Activated CD4-positive, alpha-beta T cell treated with anti-CD3 and anti-CD28 coated beads for 36 hours (primary cell): ENCODE results near the gene NHS. TPM values are rescaled to one million over a fixed set of nuclear protein-coding genes. Genes with fewer than 3 reads are reported as not detected.

Source experiments
- ATAC-seq: fragments of 200-7000 bp; cut with Tn5 transposase; one replicate; pipeline ENCODE4 v1.10.0; 2021; ENCODE audit warnings: mild to moderate bottlenecking, moderate library complexity
- CTCF ChIA-PET: fragments of 350-600 bp; sonication (Branson Sonifier 250); formaldehyde crosslinking; loops from one replicate; lab custom pipeline; 2021; ENCODE audit warnings: antibody characterized with exemption; lab: Charles Lee
- POLR2A ChIA-PET: fragments of 350-600 bp; sonication (Branson Sonifier 250); formaldehyde crosslinking; loops from one replicate; lab custom pipeline; 2021; ENCODE audit warnings: antibody characterized with exemption, inconsistent platforms; lab: Charles Lee
- DNase-seq: peaks from one replicate; pipeline ENCODE4 v3.0.0-alpha.2; 2020
- H3K27ac Mint-ChIP-seq: one replicate; pipeline ENCODE4 v1.8.0; 2021; ENCODE audit warnings: mixed read lengths
- H3K27me3 Mint-ChIP-seq: one replicate; pipeline ENCODE4 v1.8.0; 2021; ENCODE audit warnings: mixed read lengths
- H3K36me3 Mint-ChIP-seq: one replicate; pipeline ENCODE4 v1.8.0; 2021; ENCODE audit warnings: low read depth, mixed read lengths
- H3K4me1 Mint-ChIP-seq: one replicate; pipeline ENCODE4 v1.8.0; 2021; ENCODE audit warnings: mixed read lengths
- H3K4me3 Mint-ChIP-seq: one replicate; pipeline ENCODE4 v1.8.0; 2021; ENCODE audit warnings: mild to moderate bottlenecking, moderate library complexity, mixed read lengths
- H3K9me3 Mint-ChIP-seq: one replicate; pipeline ENCODE4 v1.8.0; 2021; ENCODE audit warnings: low read depth, mixed read lengths
- intact Hi-C, 2 experiments: fragments of 100-400 bp; cut with DNase I in 1 of 2; cut with micrococcal nuclease in 1 of 2; formaldehyde crosslinking; loops; one replicate each; pipeline versions ENCODE4 v1.14.2 to v1.15.1; 2022 to 2024; cut with DNase I, micrococcal nuclease
- total RNA-seq, 2 experiments: library from RNA; stranded (reverse); gene quantifications; one replicate each; pipeline ENCODE4 v1.2.3, GENCODE V29; 2021

The NHS gene
- total RNA-seq, 2 experiments from 2014 or later = 6.7 to 10.2 TPM

DNA sequence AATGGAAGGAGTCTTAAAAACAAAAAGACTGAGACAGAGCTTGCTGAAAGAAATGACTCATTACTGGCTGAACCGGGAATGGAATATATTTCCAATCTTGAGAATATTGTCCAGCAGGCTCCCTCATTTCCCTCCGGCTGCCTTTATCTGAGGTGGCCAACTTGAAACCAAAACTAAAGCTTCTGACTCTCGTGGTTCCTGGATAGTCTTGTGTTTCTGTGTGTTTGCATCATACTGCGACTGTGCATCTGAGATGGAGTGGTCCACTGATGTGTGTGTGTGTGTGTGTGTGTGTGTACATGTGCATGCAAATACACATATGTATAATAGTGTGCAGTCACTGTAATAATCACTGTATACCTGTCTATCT lies 216.7 kb downstream of the NHS start:
- Mint-ChIP-seq H3K9me3 (no peaks in the 10 kb centered on the region), H3K4me3 (no peak overlapping the region), H3K4me1 (peaks cover 23% of the 10 kb centered on the region), H3K27me3 (peaks cover 6% of the 10 kb centered on the region), H3K27ac (peak overlapping the region; percentile 20), H3K36me3 (no peaks in the 10 kb centered on the region)
- ChIA-PET CTCF (interaction anchor here (0.9 to 1.6 kb wide), 4 partner anchors 57 to 350 kb away, joined by 3 to 5 read pairs (median 4); no protein-coding TSS in a partner anchor), POLR2A (no interaction called here)
- peak; percentile 53 for ATAC-seq
- DNase-seq = peak; percentile 22
- intact Hi-C loops = loop anchor here (1.0 to 10.0 kb wide), 9 partner anchors 55 to 469 kb away; partner anchors contain the start of gene NHS (in 1 of the 2)

DNA sequence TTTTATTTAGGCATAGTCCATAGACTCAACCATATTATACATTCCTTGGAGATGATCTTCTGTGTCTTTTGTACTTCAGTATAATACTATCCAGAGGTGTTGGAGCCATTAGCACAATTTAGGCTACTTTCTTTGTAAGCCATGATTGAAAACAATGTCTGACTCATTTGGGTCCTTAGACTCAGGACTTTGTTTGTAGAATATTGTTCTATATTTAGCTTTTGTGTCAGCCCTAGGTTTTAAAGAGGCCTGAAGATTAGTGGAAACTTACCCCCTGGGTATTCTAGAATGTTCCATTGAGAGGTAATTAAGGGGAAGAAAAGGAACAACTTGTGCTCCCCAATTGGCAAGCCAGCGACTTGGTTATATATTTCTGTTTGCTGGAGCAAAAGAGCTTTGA lies 217.1 kb downstream of the NHS start:
- Mint-ChIP-seq H3K9me3 (no peaks in the 10 kb centered on the region), H3K27me3 (peaks cover 6% of the 10 kb centered on the region), H3K27ac (no peak overlapping the region), H3K36me3 (no peaks in the 10 kb centered on the region), H3K4me1 (peaks cover 23% of the 10 kb centered on the region), H3K4me3 (no peak overlapping the region)
- POLR2A ChIA-PET = no interaction called here
- CTCF ChIA-PET = interaction anchor here (1.6 kb wide), 2 partner anchors 91 to 348 kb away, joined by 4 to 5 read pairs; no protein-coding TSS in a partner anchor
- no peak for ATAC-seq
- DNase-seq = no peak
- intact Hi-C loops = loop anchor here (5.0 to 10.0 kb wide), 3 partner anchors 93 to 470 kb away; partner anchors contain the start of gene NHS (in 1 of the 2)

DNA sequence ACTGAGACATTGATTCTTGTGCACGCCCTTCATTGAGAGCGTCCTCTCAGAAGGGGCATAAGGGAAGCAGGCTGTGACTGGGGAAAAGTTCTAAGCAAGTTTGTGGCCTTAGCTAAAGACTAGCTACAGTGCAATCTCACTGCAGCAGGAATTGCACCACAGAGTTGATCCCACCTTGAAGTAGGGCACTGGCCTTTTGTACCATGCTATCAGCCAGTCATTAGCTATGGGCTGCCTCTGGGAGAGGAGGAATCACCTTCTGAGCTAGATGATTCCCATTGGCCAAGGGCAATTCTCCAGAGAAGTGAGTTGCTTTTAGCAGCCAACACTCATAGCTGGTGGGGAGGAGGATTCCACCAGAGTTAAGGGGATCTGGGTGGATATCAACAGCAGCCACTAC lies 219.7 kb downstream of the NHS start:
- Mint-ChIP-seq H3K27me3 (peaks cover 8% of the 10 kb centered on the region), H3K4me3 (no peak overlapping the region), H3K9me3 (no peaks in the 10 kb centered on the region), H3K36me3 (no peaks in the 10 kb centered on the region), H3K27ac (no peak overlapping the region), H3K4me1 (peaks cover 11% of the 10 kb centered on the region)
- DNase-seq (no peak), ATAC-seq (no peak)
- intact Hi-C loops = loop anchor here (5.0 to 10.0 kb wide), 3 partner anchors 90 to 472 kb away; partner anchors contain the start of gene NHS (in 1 of the 2)
- ChIA-PET POLR2A (no interaction called here), CTCF (no interaction called here)

DNA sequence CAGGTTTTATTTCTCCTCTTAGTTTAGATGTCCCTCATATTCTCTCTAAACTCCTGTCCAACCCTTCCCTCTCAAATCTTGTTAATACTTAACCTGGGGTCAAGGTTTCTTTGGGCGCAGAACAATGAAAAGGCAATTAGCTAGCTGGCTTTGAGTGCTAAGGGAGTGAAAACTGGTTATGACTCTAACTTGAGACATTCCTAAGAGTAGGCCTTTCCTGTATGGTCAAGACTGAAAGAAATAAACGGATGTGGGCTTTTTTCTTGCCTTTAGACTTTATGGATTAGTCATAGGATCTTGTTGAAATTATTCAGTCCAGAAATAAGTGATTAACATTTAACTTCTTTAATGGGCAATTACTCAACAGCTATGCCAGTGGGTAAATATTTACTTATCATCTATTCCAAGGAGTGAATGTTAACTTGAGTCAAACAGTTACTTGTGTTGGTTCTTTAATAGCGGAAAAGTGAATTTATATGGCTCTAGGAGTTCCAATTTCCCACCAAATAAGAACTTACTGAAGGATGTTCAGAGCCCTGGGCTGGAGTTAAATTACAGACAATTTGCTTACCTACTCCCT lies 220.5 kb downstream of the NHS start:
- no peak overlapping the region for H3K27ac Mint-ChIP-seq
- POLR2A ChIA-PET = no interaction called here
- H3K4me1 Mint-ChIP-seq = peaks cover 11% of the 10 kb centered on the region
- intact Hi-C loops = loop anchor here in 1 of 2 experiments (10.0 kb wide), 1 partner anchor 89 kb away; no protein-coding TSS in a partner anchor
- H3K36me3 Mint-ChIP-seq = no peaks in the 10 kb centered on the region
- no peak overlapping the region for H3K4me3 Mint-ChIP-seq
- peaks cover 8% of the 10 kb centered on the region for H3K27me3 Mint-ChIP-seq
- CTCF ChIA-PET = interaction anchor here (0.6 to 1.0 kb wide), 2 partner anchors 232 to 283 kb away, joined by 3 to 4 read pairs; no protein-coding TSS in a partner anchor
- DNase-seq (no peak), ATAC-seq (no peak)
- no peaks in the 10 kb centered on the region for H3K9me3 Mint-ChIP-seq

DNA sequence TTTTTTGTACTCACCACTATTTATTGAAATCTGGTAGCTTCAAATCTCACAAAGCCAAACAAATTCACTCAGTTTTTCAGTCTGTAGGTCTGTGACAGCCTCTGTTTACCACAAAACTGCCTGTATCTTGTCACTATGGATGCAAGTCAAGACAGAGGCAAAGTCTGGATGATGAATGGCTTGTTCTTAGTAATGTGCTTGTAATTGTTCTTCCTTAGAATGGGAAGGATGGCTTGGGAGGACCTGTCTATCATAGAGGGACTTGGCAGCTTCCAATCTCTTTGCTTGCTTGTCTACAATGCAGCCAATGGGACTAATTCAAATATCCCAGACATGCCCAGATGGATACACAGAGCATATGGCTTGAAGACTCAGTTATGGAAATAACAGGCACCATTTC lies 221.1 kb downstream of the NHS start:
- Mint-ChIP-seq H3K27ac (no peak overlapping the region), H3K4me1 (peaks cover 10% of the 10 kb centered on the region), H3K4me3 (no peak overlapping the region), H3K27me3 (peaks cover 7% of the 10 kb centered on the region), H3K9me3 (no peaks in the 10 kb centered on the region), H3K36me3 (no peaks in the 10 kb centered on the region)
- ChIA-PET POLR2A (no interaction called here), CTCF (interaction anchor here (0.6 to 1.0 kb wide), 2 partner anchors 232 to 283 kb away, joined by 3 to 4 read pairs; no protein-coding TSS in a partner anchor)
- intact Hi-C loops = loop anchor here in 1 of 2 experiments (10.0 kb wide), 1 partner anchor 89 kb away; no protein-coding TSS in a partner anchor
- DNase-seq (no peak), ATAC-seq (no peak)

DNA sequence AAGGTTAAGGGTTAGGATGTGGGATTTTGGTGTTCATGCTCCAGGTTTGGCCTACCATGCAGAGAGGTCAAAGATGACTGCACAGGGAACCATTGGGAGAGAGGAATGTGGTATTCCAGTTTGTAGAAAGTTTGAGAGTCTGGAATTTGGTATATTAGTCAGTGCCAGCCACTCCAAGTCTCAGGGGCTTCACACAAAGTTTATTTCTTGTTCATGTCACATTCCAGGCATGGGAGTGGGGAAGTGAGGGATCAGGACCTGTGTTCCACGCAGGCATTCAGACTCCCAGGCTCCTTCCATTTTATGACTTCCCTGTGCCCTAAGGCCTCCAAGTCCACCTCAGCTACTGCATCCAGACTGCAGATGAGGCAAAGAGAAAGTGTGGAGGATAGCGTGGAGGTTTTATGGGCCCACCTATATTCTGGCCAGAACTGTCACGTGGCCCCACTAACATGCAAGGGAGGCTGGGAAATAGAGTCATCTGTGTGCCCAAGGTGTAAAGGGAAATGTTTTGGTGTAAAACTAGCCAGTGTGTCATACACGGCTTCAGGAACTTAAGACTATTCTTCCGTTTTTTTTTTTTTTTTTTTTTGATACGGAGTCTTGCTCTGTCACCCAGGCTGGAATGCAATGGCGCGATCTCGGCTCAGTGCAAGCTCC lies 221.7 kb downstream of the NHS start:
- intact Hi-C loops = loop anchor here in 1 of 2 experiments (10.0 kb wide), 1 partner anchor 88 kb away; no protein-coding TSS in a partner anchor

DNA sequence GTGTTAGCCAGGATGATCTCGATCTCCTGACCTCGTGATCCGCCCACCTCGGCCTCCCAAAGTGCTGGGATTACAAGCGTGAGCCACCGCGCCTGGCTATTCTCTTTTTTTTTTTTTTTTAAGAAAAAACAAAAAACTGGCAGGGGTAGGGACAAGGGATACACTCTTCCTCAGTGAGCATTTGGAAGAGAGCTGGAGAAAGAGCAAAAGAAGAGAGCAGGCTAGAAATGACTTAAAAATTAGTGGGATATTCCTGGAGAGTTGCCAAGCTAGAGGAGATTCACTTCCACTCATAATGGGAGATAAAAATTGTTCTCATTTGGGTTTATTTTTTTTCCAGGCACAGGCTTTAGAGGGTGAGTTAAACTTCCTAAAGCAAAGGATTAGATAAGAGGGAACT lies 222.3 kb downstream of the NHS start:
- Mint-ChIP-seq H3K27me3 (peaks cover 5% of the 10 kb centered on the region), H3K4me1 (no peaks in the 10 kb centered on the region), H3K4me3 (no peak overlapping the region), H3K36me3 (no peaks in the 10 kb centered on the region), H3K27ac (no peak overlapping the region), H3K9me3 (no peaks in the 10 kb centered on the region)
- CTCF ChIA-PET = no interaction called here
- POLR2A ChIA-PET = no interaction called here
- intact Hi-C loops = loop anchor here in 1 of 2 experiments (10.0 kb wide), 1 partner anchor 87 kb away; no protein-coding TSS in a partner anchor
- no peak for ATAC-seq
- no peak for DNase-seq

More for the DNA sequence above, 221.7 kb downstream of the NHS start:
- Mint-ChIP-seq H3K4me1 (peaks cover 5% of the 10 kb centered on the region), H3K27me3 (peaks cover 8% of the 10 kb centered on the region), H3K36me3 (no peaks in the 10 kb centered on the region), H3K27ac (no peak overlapping the region), H3K4me3 (no peak overlapping the region), H3K9me3 (no peaks in the 10 kb centered on the region)
- ATAC-seq (no peak), DNase-seq (no peak)
- POLR2A ChIA-PET = no interaction called here
- CTCF ChIA-PET = interaction anchor here (0.6 kb wide), 1 partner anchor 282 kb away, joined by 3 read pairs; no protein-coding TSS in a partner anchor

DNA sequence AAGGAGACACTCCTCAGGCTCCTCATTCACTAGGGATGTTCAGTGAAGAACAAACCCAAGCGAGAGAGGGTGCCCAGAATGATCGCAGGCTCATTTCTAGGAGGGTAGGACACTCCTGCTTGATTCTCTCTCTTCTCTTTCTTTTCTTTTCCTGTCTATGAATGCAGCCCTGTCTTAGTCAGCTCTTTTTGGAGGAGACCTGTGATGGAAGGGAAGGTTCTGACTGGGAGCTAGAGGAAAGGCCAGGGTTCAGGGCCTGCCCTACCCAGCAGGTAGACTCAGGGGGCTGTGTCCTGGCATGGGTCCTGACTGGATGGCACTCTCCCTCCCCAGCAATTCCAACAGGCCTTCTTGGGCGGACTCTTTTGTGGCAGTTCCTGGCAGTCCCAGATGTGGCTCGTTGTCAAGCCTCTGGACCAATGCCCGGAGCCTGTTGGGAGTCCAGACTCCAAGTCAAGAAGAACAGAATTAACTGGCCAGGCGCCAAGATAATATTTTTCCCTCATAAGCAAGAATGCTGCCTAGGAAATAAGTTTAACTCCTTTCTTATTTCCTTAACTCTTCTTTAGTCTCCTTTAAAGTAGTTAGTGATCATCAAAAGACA lies 222.9 kb downstream of the NHS start:
- no peaks in the 10 kb centered on the region for H3K36me3 Mint-ChIP-seq
- intact Hi-C loops = loop anchor here in 1 of 2 experiments (10.0 kb wide), 1 partner anchor 87 kb away; no protein-coding TSS in a partner anchor

DNA sequence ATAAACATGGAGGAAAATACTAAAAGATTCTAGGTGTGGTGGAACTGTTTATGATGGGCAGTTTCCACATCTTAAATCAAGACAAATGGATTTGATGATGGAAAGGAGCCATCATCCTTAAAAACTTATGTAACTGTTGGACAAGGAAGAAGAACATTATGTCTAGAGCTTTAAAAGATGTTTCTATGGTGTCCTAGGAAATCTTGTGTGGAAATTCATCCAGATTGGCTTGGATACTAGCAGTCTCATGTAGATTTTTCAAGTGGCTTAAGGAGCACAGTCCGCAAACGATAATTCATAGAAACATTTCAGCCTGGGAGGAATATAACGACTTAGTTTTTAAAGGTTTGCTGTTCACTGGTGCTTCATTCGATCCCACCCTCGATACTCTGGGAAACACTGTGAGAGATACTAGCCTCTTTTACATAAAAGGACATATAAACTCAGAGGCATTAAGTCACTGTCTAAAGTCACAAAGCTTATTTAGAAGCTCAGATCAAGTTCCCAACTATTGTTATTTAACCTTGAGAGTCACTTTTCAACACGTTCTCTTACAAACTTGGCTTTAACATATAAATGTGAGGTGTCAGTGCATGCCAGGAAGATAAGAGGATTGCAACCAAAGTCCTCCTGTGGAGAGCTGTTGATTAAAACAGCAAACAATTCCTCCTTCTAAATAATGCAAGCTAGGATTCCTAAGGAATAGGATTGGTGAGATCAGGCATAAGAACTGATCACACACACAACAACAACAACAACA lies 226.6 kb downstream of the NHS start:
- Mint-ChIP-seq H3K27me3 (peaks cover 5% of the 10 kb centered on the region), H3K9me3 (no peaks in the 10 kb centered on the region), H3K4me1 (no peaks in the 10 kb centered on the region), H3K27ac (no peak overlapping the region), H3K36me3 (no peaks in the 10 kb centered on the region), H3K4me3 (no peak overlapping the region)
- intact Hi-C loops = no loop called here
- CTCF ChIA-PET = no interaction called here
- POLR2A ChIA-PET = no interaction called here
- ATAC-seq (no peak), DNase-seq (no peak)

More for the DNA sequence above, 222.9 kb downstream of the NHS start:
- ATAC-seq = no peak
- CTCF ChIA-PET = no interaction called here
- no peaks in the 10 kb centered on the region for H3K9me3 Mint-ChIP-seq
- POLR2A ChIA-PET = no interaction called here
- no peak overlapping the region for H3K4me3 Mint-ChIP-seq
- no peak for DNase-seq
- H3K27ac Mint-ChIP-seq = no peak overlapping the region
- H3K27me3 Mint-ChIP-seq = peaks cover 5% of the 10 kb centered on the region
- H3K4me1 Mint-ChIP-seq = no peaks in the 10 kb centered on the region

DNA sequence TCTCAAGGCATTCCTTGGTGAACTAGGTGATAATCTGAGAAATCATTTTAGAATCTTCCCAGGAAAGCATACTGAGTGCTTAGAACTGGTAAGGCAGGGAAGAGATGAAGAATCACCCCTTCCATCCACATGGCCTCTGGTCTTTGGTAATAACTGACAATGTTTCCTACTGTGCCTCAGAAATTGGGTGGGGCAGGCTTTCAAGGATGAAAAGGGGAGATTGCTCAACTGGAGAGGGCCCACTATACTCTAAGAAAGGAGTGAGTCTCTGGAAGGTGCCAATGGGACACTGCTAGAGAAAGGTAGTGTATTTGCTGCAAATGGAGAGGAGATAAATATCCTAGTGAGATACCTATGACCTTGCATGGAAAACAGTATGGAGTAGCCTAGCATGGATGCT lies 227.2 kb downstream of the NHS start:
- Mint-ChIP-seq H3K27me3 (peaks cover 5% of the 10 kb centered on the region), H3K4me1 (no peaks in the 10 kb centered on the region), H3K36me3 (no peaks in the 10 kb centered on the region), H3K4me3 (no peak overlapping the region), H3K9me3 (no peaks in the 10 kb centered on the region), H3K27ac (no peak overlapping the region)
- ChIA-PET POLR2A (no interaction called here), CTCF (no interaction called here)
- DNase-seq (no peak), ATAC-seq (no peak)
- intact Hi-C loops = no loop called here

DNA sequence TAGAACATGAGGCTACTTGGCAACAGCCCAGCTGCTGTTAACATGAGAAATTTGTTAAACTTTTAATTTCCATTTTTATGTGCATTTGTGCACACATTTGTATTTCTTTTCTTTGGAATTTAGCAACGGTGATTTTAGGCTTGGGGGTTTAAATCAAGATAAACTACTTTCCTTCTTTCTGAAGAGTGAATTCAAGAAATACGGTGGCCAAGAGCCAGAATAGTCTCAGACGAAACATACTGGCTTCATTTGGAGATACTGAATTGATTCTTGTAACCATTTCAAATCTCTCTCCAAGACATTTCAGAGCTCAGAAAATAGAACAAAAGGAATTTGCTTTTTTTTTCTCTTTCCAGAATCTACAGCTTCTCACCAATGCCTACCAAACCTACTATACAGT lies 228.2 kb downstream of the NHS start:
- H3K27ac Mint-ChIP-seq = no peak overlapping the region
- H3K36me3 Mint-ChIP-seq = no peaks in the 10 kb centered on the region
- ATAC-seq (no peak), DNase-seq (no peak)
- ChIA-PET POLR2A (no interaction called here), CTCF (interaction anchor here (0.8 kb wide), 1 partner anchor 12 kb away, joined by 3 read pairs; no protein-coding TSS in a partner anchor)
- no peaks in the 10 kb centered on the region for H3K9me3 Mint-ChIP-seq
- intact Hi-C loops = no loop called here
- H3K4me1 Mint-ChIP-seq = no peaks in the 10 kb centered on the region
- peaks cover 5% of the 10 kb centered on the region for H3K27me3 Mint-ChIP-seq
- no peak overlapping the region for H3K4me3 Mint-ChIP-seq
